Measurements from ENCODE around the gene ENTREP1.

Gene ENTREP1

GRCh38 chr9:69430206-69430605, 105.2 kb downstream of the ENTREP1 start:
- H3K9me2 ChIP-seq (replicated peaks; ENCODE audit: insufficient read depth, low read length), result no peaks in the 10 kb centered on the region
- no peaks in the 10 kb centered on the region for H3K36me3 ChIP-seq (ENCODE audit: low read length)
- H4K20me1 ChIP-seq (ENCODE audit: low read depth, low read length), result no peaks in the 10 kb centered on the region
- no peak overlapping the region for H3K27ac ChIP-seq (ENCODE audit: low read depth, low read length)
- no peaks in the 10 kb centered on the region for H3K27me3 ChIP-seq (ENCODE audit: low read length)
- no peak overlapping the region for H3K9ac ChIP-seq (ENCODE audit: low read length)
- no peaks in the 10 kb centered on the region for H3F3A ChIP-seq (ENCODE audit: insufficient read depth)
- no peak overlapping the region for H3K4me2 ChIP-seq (ENCODE audit: low read depth, low read length, poor library complexity, severe bottlenecking)
- H2AFZ ChIP-seq (ENCODE audit: low read depth, low read length, severe bottlenecking), result no peak overlapping the region
- H3K4me3 ChIP-seq (ENCODE audit: insufficient read depth, low read length, poor library complexity, severe bottlenecking), result no peak overlapping the region
- no peak for TF ChIP-seq EZH2phosphoT487 (conservative IDR thresholded peaks at IDR 0.05; ENCODE audit: low read length)
- no peak for TF ChIP-seq CTCF (IDR thresholded peaks at IDR 0.05; ENCODE audit: insufficient read depth, low read length, poor library complexity, severe bottlenecking)
- no peaks in the 10 kb centered on the region for H3K79me2 ChIP-seq (ENCODE audit: insufficient read depth, low read length)
- no peaks in the 10 kb centered on the region for H3K9me3 ChIP-seq (ENCODE audit: insufficient read depth, low read length)

GRCh38 chr9:69431203-69431602, 106.2 kb downstream of the ENTREP1 start:
- Histone ChIP-seq H3K27me3 (ENCODE audit: low read length) (no peaks in the 10 kb centered on the region), H3K36me3 (ENCODE audit: low read length) (no peaks in the 10 kb centered on the region), H3F3A (ENCODE audit: insufficient read depth) (no peaks in the 10 kb centered on the region), H3K9me3 (ENCODE audit: insufficient read depth, low read length) (no peaks in the 10 kb centered on the region), H3K4me3 (ENCODE audit: insufficient read depth, low read length, poor library complexity, severe bottlenecking) (no peak overlapping the region), H3K79me2 (ENCODE audit: insufficient read depth, low read length) (no peaks in the 10 kb centered on the region), H2AFZ (ENCODE audit: low read depth, low read length, severe bottlenecking) (no peak overlapping the region), H3K27ac (ENCODE audit: low read depth, low read length) (no peak overlapping the region), H4K20me1 (ENCODE audit: low read depth, low read length) (no peaks in the 10 kb centered on the region), H3K4me2 (ENCODE audit: low read depth, low read length, poor library complexity, severe bottlenecking) (no peak overlapping the region), H3K9me2 (replicated peaks; ENCODE audit: insufficient read depth, low read length) (no peaks in the 10 kb centered on the region), H3K9ac (ENCODE audit: low read length) (no peak overlapping the region)
- TF ChIP-seq EZH2phosphoT487 (conservative IDR thresholded peaks at IDR 0.05; ENCODE audit: low read length), result no peak
- TF ChIP-seq CTCF (IDR thresholded peaks at IDR 0.05; ENCODE audit: insufficient read depth, low read length, poor library complexity, severe bottlenecking), result no peak

GRCh38 chr9:69431777-69432176, 106.8 kb downstream of the ENTREP1 start:
- H3K27me3 ChIP-seq (ENCODE audit: low read length), result no peaks in the 10 kb centered on the region
- no peaks in the 10 kb centered on the region for H3K79me2 ChIP-seq (ENCODE audit: insufficient read depth, low read length)
- H4K20me1 ChIP-seq (ENCODE audit: low read depth, low read length), result no peaks in the 10 kb centered on the region
- no peak overlapping the region for H2AFZ ChIP-seq (ENCODE audit: low read depth, low read length, severe bottlenecking)
- no peak overlapping the region for H3K27ac ChIP-seq (ENCODE audit: low read depth, low read length)
- no peak overlapping the region for H3K4me3 ChIP-seq (ENCODE audit: insufficient read depth, low read length, poor library complexity, severe bottlenecking)
- H3F3A ChIP-seq (ENCODE audit: insufficient read depth), result no peaks in the 10 kb centered on the region
- no peak overlapping the region for H3K4me2 ChIP-seq (ENCODE audit: low read depth, low read length, poor library complexity, severe bottlenecking)
- TF ChIP-seq CTCF (IDR thresholded peaks at IDR 0.05; ENCODE audit: insufficient read depth, low read length, poor library complexity, severe bottlenecking) (no peak), EZH2phosphoT487 (conservative IDR thresholded peaks at IDR 0.05; ENCODE audit: low read length) (no peak)
- no peaks in the 10 kb centered on the region for H3K9me2 ChIP-seq (replicated peaks; ENCODE audit: insufficient read depth, low read length)
- H3K9me3 ChIP-seq (ENCODE audit: insufficient read depth, low read length), result no peaks in the 10 kb centered on the region
- H3K9ac ChIP-seq (ENCODE audit: low read length), result no peak overlapping the region
- no peaks in the 10 kb centered on the region for H3K36me3 ChIP-seq (ENCODE audit: low read length)
